Fibroblast of skin of left biceps (primary cell): Measurements from ENCODE around the gene CENATAC.
"Not testable (repeated sequence)": the region's sequence is repeated elsewhere in the genome, so short reads cannot be mapped to it uniquely, and the experiment has no call there.

Source experiments
- DNase-seq, 2 experiments: peaks; one replicate each; pipeline ENCODE4 v3.0.0-alpha.2; 2013; ENCODE audit warnings: low read depth in 2 of 2

The CENATAC gene

DNA sequence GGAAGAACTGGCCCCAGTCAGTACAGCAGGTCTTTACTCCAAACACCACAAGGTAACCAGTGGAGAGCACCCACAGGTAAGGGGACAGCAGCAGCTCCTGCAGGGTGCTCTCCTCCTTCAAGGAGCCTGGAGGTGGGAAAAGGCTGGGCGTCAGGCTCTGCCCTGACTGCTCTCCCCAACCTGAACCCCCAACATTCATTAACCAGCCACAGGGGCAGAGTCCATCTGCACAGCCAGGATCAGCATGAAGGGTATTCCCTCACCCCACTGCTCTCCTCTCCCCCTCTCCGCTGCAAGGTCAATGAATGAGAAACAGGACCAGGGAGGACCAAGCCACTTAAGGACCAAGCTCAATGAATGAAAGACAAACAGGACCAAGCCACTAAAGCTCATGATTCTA, 29.0 kb downstream of the CENATAC start:
- DNase-seq, result no peak

DNA sequence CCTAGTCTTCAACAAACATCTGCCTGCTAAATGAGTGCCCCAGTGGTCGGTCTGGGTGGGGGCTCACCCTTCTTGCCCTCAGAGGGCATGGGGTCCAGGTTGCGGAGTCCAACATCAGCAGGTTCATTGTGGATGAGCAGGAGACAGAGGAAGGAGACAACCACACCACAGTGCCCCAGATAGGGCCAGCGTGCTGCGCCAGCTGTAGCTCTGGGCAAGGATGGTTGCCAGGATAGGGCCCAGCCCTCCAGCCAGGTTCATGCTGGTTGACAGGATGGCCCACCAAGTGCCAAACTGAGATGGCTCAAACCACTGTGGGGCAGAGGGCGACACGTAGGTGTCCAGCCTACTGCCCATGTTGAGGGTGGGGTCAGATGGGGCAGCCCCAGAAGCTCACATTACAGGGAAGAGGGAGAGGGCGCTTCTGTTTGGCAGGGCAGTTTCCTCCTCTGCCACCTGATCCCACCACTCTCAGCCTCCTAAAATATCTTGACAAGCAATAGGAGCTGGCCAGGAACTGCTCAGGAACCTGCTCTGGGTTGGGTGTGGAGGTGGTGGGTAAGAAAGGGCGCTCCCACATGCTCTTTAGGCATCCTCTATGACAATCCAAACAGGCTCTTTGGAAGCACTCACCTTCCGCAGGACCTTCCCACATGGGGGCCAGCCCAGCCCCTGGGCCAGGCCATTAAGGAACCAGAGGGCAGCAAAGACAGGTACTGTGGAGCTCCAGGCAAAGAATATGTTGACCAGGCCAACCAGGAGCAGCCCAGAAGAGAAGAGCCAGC, 29.8 kb downstream of the CENATAC start:
- no peak for DNase-seq

DNA sequence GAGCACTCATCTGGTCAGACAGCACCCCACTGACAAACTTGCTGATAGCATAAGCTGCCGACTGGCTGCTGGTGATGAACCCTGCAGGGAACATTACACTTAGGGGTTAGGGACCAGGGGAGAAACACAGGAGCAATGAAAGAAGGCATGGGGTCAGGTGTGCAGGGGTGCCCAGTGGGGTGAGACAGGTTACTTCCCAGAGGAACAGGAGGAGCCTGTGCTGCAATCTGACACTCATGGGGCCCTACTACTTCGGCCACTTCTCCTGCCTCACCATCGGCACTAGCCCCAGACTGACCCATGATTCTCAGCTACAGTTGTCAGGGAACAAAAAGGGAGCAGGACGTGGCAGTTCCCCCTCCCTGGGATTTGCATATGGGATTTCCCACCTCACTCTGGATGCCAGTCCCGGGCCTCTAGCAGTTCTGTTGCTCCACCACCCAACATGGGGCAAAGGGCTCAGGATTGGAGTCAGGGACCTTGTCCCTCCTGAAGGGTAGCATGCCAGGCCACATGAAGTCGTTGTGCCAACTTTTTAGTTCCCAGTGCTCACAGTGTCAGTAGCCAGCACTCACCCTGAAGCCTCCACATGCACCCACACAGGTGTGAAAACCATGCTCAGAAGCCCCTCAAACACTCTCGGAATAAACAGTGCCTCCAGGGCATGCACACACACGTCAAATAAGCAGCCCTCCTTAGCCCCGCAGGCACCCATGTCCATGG, 30.6 kb downstream of the CENATAC start:
- DNase-seq, result no peak

DNA sequence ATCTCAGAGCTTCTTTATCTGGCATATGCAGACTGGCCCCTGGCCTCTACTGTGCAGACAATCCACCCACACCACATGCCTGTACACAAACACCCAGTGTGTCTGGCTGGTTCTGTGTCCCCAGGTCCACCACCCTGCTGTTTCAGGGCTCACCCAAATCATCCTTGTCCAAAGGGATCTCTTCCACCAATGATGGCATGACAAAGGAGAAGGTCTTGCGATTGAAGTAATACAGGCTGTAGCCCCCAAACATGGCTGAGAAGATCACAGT, 31.1 kb downstream of the CENATAC start:
- no peak for DNase-seq

DNA sequence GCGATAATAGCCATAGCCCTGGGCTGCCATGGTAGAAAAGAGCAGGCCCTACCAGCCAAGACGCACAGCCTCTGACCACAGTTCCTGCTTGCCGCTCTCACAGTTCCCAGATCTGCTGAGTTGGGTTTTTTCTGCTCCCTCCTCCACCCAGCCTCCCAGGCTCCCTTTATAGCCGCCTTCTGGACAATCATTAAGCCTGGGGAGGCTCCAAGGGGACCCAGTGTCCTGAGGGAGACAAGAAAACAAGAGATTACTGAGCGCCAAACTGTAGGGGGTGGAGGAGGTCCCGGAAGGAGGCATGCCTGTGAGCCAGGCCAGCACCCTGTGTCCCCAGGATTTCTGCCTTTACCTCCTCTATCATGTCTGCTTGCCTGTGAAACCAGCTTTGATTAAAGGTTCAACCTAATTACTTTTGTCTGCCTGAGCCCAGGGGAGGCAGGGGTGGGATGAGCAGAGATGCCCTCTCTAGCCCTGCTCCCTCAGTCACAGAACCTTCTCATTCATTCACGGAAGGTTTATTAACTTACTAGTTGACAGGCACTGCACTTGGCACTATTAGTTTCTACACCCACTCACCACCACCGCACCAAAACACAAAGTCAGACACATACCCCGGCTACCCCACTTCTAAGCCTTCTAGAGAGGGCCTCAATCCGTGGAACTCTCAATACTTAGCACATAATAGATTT, 31.5 kb downstream of the CENATAC start:
- no peak for DNase-seq

DNA sequence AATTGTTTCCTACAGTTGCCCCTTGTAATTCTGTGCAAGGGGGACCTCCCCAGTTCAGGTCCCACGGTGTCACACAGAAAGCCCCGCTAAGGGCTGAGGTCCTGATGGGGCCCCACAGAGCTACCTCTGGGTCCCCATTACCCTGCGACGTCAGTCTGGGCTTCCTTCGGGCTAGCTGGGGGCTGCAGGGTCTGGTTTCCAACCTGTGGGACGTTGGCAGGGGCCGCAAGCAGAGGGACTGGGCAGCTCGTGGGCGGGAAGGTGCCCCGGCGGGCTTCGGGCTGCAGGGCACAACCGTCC, 32.0 kb downstream of the CENATAC start:
- no peak for DNase-seq

DNA sequence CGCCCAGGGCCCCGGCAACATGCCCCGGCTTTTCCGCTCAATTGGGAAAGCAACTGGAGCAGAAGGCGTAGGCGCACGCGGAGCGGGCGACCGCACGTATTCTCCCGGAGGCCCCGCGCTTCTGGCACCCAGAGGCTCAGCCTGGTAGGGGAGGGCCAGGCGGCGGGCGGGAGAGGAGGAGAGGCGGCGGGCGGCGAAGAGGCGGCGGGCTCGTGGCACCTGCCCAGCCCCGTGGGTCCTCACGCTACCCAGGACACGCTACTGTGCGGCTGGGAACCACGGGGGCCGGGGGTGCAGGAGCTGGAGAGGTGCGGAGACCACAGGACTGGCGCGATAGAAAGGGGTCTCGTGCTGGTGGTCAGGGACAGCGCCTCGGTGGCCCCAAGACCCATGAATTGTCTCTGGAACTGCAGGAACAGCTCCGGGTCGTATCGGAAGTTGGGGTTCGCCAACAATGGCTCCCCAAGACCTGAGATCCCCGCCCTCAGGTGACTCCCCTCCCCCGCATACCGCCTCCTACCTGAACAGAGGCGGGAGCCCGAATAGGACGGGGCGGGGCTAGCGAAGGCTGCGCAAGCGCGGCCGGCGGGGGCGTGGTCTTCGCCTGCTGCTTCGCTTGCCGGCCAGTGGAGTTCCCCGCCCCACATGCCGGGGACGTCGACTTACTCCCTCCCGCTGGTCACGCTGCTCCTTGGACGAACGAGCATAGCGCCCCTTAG, 32.5 kb downstream of the CENATAC start, which contains the start of gene SLC37A4:
TSS of gene SLC37A4 (minus strand) at position 549 of the 719 bp plus-strand sequence.
- peak; percentile 85 for DNase-seq

DNA sequence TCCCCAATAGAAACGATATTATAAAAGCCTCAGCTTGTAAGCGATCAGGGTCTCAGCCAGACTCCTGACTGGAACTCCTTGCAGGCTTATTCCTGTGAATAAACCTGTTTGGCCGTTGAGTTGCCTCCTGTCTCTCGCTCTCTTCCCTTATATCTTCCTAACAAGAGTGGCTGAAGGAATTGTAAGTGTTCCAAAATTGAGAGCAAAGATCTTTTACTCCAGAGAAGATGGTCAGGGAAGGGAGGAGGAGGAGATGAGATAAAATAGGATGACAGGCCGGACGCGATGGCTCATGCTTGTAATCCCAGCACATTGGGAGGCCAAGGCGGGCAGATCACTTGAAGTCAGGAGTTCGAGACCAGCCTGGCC, 34.0 kb downstream of the CENATAC start:
- DNase-seq, result no peak

DNA sequence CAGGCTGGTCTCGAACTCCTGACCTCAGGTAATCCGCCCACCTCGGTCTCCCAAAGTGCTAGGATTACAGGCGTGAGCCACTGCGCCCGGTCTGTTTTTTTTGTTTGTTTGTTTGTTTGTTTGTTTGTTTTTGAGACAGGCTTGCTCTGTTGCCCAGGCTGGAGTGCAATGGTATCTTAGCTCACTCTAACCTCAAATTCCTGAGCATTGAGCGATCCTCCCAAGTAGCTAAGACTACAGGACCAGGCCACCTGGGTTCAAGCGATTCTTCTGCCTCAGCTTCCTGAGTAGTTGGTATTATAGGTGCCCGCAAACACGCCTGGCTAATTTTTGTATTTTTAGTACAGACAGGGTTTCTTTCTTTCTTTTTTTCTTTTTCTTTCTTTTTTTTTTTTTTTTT, 35.5 kb downstream of the CENATAC start:
- DNase-seq, result not testable (repeated sequence)

DNA sequence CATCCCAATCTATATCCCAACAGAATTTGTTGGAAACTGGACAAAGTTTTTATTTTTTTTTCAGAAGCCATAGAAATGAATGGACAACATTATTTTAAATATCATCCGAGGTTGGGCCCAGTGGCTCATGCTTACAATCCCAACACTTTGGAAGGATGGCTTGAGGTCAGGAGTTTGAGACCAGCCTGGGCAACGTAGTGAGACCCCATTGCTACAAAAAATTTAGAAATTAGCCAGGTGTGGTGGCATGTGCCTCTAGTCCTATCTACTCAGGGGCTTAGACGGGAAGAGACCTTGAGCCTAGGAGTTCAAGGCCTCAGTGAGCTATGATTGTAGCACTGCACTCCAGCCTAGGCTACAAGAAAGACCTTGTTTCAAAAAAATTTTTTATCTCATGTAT, 36.9 kb downstream of the CENATAC start:
- DNase-seq, result no peak

DNA sequence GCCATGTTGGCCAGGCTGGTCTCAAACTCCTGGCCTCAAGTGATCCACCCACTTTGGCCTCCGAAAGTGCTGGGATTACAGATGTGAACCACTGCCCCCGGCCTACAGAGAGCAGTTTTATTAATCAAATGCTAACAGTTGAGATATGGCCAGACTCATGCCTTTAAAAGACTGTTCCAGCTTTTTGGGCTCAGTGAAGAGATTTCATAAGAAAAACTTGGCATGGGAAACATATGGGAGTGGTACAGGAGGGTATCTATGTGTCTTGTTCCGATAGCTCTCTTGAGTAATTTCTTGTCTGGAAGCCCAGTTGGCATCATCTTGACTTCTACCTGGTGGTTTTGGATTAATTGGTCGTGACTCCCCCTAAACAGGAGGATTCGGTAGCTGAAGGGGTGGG, 40.9 kb downstream of the CENATAC start:
- no peak for DNase-seq

DNA sequence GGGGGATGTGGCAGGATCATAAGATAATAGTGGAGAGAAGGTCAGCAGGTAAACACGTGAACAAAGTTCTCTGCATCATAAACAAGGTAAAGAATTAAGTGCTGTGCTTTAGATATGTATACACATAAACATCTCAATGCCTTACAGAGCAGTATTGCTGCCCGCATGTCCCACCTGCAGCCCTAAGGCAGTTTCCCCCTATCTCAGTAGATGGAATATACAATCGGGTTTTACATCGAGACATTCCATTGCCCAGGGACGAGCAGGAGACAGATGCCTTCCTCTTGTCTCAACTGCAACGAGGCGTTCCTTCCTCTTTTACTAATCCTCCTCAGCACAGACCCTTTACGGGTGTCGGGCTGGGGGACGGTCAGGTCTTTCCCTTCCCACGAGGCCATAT, 41.5 kb downstream of the CENATAC start:
- not testable (repeated sequence) for DNase-seq

DNA sequence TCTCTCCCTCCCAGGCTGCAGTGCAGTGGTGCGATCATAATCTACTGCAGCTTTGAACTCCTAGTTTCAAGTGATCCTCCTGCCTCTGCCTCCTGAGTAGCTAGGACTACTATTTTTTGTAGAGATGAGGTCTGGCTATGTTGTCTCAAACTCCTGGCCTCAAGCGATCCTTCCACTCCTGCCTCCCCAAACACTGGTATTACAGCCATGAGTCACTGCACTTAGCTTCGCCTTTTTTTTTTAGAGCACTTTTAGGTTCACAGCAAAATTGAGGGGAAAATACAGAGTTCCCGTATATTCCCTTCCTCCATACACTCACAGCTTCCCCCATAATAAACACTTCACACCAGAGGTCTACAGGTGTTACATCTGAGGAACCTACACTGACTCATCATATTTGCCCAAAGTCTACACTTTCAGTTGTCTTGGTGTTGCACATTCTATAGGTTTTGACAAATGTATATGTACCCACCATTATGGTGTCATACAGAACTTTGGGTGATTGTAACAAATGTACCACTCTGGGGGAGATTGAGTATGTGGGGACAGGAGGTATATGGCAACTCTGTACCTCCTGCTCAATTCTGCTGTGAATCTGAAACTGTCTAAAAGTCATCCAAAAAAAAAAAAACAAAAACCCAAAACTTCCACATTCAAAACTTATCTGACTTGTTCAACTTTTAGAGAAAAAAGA, 44.0 kb downstream of the CENATAC start:
- DNase-seq, result no peak

DNA sequence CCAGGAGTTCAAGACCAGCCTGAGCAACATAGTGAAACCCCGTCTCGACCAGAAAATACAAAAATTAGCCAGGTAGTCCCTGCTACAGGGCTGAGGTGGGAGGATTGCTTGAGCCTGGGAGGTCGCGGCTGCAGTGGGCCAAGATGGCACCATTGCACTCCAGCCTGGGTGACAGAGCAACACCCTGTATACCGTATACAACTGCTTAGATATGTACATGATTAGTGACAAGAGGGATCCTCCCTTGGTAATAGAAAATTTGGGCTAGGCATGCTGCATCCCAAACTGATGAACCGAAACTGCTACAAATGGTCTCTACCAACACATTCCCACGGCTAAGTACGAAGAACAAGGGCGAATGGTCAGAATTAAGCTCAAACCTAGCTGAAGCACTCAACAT, 45.0 kb downstream of the CENATAC start:
- no peak for DNase-seq

DNA sequence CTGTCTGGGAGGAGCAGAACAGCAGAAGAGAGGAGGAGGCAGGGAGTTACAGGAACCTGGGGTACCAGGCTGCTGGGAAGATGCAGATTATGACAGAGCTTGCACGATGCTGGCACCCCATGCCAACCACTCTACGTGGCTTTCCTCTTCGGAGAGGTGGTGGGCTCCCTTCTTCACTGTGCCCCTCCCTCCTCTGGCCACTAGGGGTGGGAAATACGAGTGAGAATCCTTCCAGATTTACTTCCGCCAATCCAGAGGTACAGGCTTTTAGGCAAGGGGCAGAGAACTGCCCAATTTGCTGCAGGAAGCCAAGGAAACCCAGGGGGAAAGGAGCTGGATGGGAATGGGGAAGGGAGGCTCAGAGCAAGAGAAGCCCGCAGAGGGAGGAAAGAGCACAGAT, 46.8 kb downstream of the CENATAC start:
- DNase-seq, result no peak

DNA sequence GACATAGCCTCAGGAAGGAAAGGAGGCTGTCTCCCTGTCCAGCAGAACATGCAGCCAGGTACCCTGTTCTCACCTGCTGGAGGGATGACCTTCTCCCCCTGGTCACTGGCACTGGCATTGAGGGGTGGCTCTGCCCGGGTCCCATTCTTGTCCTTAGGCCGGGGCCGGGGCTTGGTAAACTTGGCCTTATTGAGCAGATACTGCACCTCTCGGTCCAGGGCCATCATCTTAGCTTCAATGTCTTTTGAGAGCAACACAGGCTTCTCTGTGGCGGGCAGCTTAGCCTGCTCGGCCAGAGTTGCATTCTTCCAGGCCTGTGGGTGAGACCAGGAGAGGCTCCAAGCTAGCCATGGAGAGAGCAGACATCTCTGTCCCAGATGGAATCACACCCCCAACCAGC, 48.6 kb downstream of the CENATAC start:
- DNase-seq, result no peak

DNA sequence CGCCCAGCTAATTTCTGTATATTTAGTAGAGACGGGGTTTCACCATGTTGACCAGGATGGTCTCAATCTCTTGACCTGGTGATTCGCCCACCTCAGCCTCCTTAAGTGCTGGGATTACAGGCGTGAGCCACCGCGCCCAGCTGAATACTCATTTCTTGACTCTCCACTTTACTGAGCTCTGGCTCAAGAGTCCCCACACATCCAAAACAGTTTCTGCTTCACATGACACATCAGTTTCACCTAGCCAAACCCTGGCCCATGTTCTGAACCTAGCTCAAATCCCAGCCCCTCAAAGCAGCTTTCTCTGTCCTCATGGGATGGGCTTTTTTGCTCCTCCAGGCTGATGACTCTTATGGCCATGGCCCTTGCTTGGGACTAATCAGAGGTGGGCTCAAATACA, 49.3 kb downstream of the CENATAC start:
- no peak for DNase-seq

DNA sequence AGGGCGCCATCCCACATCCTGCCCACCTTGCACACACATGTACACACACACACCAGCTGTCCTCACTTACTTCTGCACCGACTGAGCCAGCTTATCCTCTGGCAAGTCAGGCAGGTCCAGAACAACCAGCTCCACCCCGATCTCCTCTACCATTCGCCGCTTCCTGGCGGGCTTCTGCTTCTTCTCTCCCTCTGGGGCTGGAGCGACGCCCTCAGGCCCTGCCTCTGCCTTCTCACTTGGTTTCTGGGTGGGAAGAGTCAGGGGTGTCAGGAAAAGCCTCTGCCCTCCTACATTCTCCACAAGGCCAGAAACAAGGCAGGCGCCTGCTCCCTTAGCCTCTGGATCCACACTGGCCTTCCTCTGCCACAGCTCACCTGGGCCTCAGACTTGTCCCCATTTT, 50.7 kb downstream of the CENATAC start:
- no peak for DNase-seq

DNA sequence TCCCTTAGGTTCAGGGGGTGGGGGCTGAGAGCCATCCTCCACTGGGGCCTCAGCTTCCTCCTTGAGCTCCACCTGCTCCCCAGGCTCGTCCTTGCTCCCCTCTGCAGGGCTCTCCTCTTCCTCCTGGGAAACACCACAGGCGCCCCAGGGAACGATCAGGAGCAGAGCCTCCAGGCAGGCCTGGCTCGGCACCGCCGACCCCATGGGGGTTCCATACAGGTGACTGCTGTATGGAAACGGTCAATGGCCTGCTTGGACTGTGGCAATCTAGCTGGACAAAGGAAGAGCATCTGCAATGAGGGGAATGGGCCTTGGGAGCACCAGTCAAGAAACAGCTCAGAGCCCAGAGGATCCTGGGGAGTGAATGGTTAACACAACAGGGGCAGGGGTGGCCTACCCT, 51.1 kb downstream of the CENATAC start:
- no peak for DNase-seq

DNA sequence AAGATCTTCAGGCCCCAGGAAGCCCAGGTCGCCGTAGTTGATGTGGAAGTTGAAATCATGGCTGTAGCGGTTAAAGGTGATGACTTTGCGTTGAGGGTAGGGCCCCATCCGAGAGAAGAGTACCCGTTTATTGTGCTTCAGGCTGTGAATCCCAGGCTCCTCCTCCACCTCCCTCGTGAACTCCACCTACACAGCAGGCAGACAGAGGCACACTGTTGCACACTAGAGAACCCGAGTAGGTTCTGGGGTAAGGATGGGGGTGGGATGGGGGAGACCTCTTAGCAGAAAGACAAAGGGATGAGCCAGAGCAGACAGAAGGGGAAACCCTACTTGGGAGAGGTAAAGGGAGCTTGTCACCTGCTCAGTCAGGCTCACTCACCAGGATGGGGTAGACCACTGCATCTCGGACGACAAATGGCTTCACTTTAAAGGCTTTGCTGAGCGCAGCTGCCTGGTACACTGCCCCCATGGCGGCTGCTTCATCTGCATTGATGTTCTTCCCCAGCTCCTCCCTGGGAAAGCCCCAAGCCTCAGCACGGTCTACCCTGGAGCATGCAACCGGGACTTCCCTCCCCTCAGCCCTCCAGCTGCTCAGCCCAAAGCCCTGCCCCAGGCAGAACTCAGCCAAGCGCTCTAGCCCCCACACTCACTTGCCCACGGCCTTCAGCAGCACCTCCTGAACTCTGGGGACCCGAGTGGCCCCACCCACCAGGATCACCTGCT, 53.7 kb downstream of the CENATAC start:
- DNase-seq, result no peak

DNA sequence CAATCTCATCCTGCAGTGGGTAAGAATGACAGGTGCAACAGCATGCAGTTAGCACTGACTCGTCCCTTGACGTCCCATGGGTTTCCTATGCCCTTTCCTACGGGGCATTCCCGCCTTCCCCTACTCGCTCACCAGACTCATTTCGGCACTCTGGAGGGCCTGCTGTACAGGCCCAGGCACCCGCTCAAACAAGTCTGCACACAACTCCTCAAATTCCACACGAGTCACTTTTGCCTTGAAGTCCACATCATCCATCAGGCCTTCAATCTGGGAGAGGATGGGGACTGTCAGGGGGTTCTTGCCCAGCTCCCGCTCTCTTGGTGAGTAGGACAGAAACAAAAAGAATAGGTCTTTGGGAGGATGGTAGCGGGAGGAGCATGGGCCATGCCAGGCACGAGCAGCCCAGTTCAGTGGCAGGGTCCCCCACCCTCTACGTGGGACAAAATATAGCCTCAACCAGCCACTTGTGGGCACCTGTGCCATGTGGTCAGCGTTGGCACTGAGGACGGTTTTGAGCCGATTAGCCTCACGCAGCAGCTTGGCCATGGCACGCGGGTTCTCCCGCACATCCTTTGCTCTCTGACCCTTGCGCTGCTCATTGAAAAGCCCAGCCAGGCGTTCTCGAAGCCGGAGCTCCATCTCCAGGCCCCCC, 54.4 kb downstream of the CENATAC start:
- no peak for DNase-seq
